GM23248 (cell line): ENCODE measurements around the gene NFX1.

Experiments
- EZH2 ChIP-seq: fragments of 200-600 bp; sonication (generic); IDR thresholded peaks from 2 replicates; pipeline ENCODE4 v1.6.1; 2018; ENCODE audit warnings: antibody characterized with exemption, mild to moderate bottlenecking; ENCODE audit not compliant: insufficient read depth, poor library complexity, severe bottlenecking
- EZH2phosphoT487 ChIP-seq: fragments of 200-600 bp; sonication (generic); IDR thresholded peaks from 2 replicates; pipeline ENCODE4 v1.6.1; 2018; ENCODE audit warnings: antibody characterized with exemption, moderate library complexity, mild to moderate bottlenecking, low read depth; ENCODE audit not compliant: insufficient read depth

DNA sequence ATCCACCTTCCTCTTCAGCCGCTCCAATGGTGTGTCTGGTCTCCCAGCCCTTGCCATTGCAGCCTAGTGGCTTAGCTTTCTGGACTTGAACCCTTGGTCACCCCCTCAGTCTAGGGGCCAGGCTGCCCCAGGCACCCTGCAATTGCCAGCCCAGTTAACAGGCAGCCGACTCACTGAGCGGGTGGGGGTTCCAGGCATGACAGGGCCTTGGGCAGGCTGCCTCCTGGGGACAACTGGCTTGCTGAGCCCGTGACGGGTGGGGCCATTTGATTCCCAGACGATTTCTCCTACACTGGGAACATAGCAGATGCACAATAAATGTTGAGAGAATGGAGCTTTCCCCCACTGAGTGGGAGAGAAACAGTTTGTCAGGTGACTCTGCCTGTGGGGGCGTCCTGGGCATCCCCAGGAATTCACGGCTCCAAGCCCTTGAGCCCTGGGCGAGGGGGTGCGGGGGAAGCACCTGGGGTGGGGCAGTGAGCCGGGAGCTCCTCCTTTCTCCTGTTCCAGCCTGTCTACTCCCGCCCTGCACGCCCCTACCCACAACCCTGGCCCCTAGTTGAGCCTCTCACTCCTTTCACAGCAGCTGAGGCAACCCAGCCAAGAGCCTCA is 124.7 kb downstream of the NFX1 start:
- TF ChIP-seq EZH2phosphoT487, result no peak
- no peak for TF ChIP-seq EZH2
